GM12892 (cell line): Measurements from ENCODE around the gene ADGRL3.

Experiments used
- POLR2AphosphoS5 ChIP-seq: IDR thresholded peaks from 2 replicates; pipeline ENCODE4 v1.6.1; 2011; ENCODE audit warnings: low read depth, low read length, control low read depth
- TAF1 ChIP-seq: IDR thresholded peaks from 2 replicates; pipeline ENCODE4 v1.6.1; 2011; ENCODE audit warnings: low read depth, mild to moderate bottlenecking, control low read depth, low read length, borderline replicate concordance

DNA sequence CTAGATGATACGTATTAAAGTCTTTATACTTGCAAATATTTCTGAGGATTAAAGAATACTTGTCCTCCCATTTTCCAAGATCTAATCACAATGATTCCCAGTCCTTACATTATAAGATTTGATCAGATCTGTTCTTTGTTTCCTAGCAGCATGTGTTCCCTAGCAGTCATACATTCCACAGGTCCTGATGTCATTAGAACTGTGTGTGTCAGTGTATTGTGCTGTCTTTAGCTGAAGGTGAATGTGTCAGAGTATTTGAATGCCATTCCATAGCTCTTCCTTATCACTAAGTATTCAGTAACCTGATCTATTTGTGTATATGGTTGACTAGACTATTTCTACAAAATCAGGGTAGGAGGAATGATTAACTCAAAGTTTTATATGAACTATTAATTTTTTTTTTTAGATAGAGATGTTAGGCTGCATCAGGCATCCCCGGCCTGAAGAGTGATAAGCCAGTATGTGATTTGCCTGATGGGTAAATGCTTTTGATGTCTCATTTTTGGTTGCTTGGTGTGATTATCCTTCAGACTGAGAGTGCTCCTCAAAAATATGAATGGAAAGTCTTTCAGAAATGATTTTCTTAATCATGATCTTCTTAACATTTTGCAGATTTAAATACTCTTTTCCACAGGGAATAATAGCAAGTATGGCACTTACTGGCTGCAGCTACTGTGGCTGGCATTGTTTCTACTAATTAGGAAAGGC lies 4.4 kb downstream of the ADGRL3 start:
- TF ChIP-seq TAF1 (no peak), POLR2AphosphoS5 (no peak)
